Activated CD4-positive, alpha-beta memory T cell treated with anti-CD3 and anti-CD28 coated beads, Interleukin-2, amount 10 ng/mL, durations not matched to agents 7 days and 5 days (primary cell): ENCODE data around the gene ACAT2. TPM values are rescaled to one million over a fixed set of nuclear protein-coding genes. Genes with fewer than 3 reads are reported as not detected.
A peak's percentile ranks its signal among the peaks of the same experiment; 100 is the strongest.
"Not testable (repeated sequence)": the region's sequence is repeated elsewhere in the genome, so short reads cannot be mapped to it uniquely, and the experiment has no call there.

Source experiments
- CTCF ChIA-PET: fragments of 350-600 bp; sonication (Branson Sonifier 250); formaldehyde crosslinking; loops from one replicate; lab custom pipeline; 2021; ENCODE audit warnings: antibody characterized with exemption, inconsistent platforms; lab: Charles Lee
- POLR2A ChIA-PET: fragments of 350-600 bp; sonication (Branson Sonifier 250); formaldehyde crosslinking; loops from one replicate; lab custom pipeline; 2021; ENCODE audit warnings: antibody characterized with exemption; lab: Charles Lee
- DNase-seq: peaks from one replicate; pipeline ENCODE4 v3.0.0-alpha.2; 2020
- H3K27ac Mint-ChIP-seq: one replicate; pipeline ENCODE4 v1.8.0; 2021; ENCODE audit warnings: mild to moderate bottlenecking, mixed read lengths
- H3K27me3 Mint-ChIP-seq: one replicate; pipeline ENCODE4 v1.8.0; 2021; ENCODE audit warnings: mixed read lengths
- H3K36me3 Mint-ChIP-seq: one replicate; pipeline ENCODE4 v1.8.0; 2021; ENCODE audit warnings: low read depth, mixed read lengths
- H3K4me1 Mint-ChIP-seq: one replicate; pipeline ENCODE4 v1.8.0; 2021; ENCODE audit warnings: mixed read lengths
- H3K4me3 Mint-ChIP-seq: one replicate; pipeline ENCODE4 v1.8.0; 2021; ENCODE audit warnings: mild to moderate bottlenecking, mixed read lengths
- H3K9me3 Mint-ChIP-seq: one replicate; pipeline ENCODE4 v1.8.0; 2021; ENCODE audit warnings: mixed read lengths
- total RNA-seq, 2 experiments: library from RNA; stranded (reverse); gene quantifications; one replicate each; pipeline ENCODE4 v1.2.3, GENCODE V29; 2021

ACAT2 gene
- total RNA-seq, 2 experiments from 2014 or later: 98.0 to 109 TPM

GRCh38 chr6:159788276-159788675 lies 26.4 kb downstream of the ACAT2 start:
- CTCF ChIA-PET: interaction anchor here (0.7 to 5.1 kb wide), 4 partner anchors 25 to 98 kb away, joined by 4 to 34 read pairs (median 8); partner anchors contain the start of genes ACAT2 and SOD2
- peak overlapping the region; percentile 90 for H3K27ac Mint-ChIP-seq
- H3K4me1 Mint-ChIP-seq: peaks cover 56% of the 10 kb centered on the region
- no peaks in the 10 kb centered on the region for H3K27me3 Mint-ChIP-seq
- peaks cover 80% of the 10 kb centered on the region for H3K36me3 Mint-ChIP-seq
- peak overlapping the region; percentile 100 for H3K4me3 Mint-ChIP-seq
- H3K9me3 Mint-ChIP-seq: no peaks in the 10 kb centered on the region
- POLR2A ChIA-PET: interaction anchor here (1.0 to 7.2 kb wide), 13 partner anchors 13 to 195 kb away, joined by 3 to 195 read pairs (median 7); partner anchors contain the start of genes ACAT2, IGF2R, SOD2 and WTAP
- peak; percentile 45 for DNase-seq

GRCh38 chr6:159788753-159789376 lies 27.0 kb downstream of the ACAT2 start:
- Mint-ChIP-seq H3K27ac (peak overlapping the region; percentile 98), H3K4me1 (peaks cover 61% of the 10 kb centered on the region), H3K27me3 (no peaks in the 10 kb centered on the region), H3K9me3 (no peaks in the 10 kb centered on the region), H3K4me3 (peak overlapping the region; percentile 100), H3K36me3 (peaks cover 78% of the 10 kb centered on the region)
- ChIA-PET CTCF (interaction anchor here (0.7 to 5.1 kb wide), 5 partner anchors 25 to 98 kb away, joined by 4 to 34 read pairs (median 8); partner anchors contain the start of genes ACAT2 and SOD2), POLR2A (interaction anchor here (1.0 to 7.2 kb wide), 16 partner anchors 9 to 194 kb away, joined by 3 to 195 read pairs (median 8); partner anchors contain the start of genes ACAT2, IGF2R, SOD2 and WTAP)
- DNase-seq: peak; percentile 45

- CTCF ChIA-PET: interaction anchor here (0.8 to 5.1 kb wide), 12 partner anchors 26 to 680 kb away, joined by 3 to 34 read pairs (median 5); partner anchors contain the start of genes ACAT2, SOD2 and WTAP
- H3K27ac Mint-ChIP-seq: peak within 1 kb of the TSS; percentile 98
- H3K4me3 Mint-ChIP-seq: peak within 1 kb of the TSS; percentile 100
- POLR2A ChIA-PET: interaction anchor here (0.6 to 7.2 kb wide), 29 partner anchors 9 to 750 kb away, joined by 3 to 195 read pairs (median 5); partner anchors contain the start of genes ACAT2, IGF2R, SOD2 and TAGAP
- no peaks in the 10 kb centered on the region for H3K9me3 Mint-ChIP-seq
- peaks cover 64% of the 10 kb centered on the region for H3K4me1 Mint-ChIP-seq
- peak; percentile 99 for DNase-seq
- peaks cover 81% of the 10 kb centered on the region for H3K36me3 Mint-ChIP-seq
- no peaks in the 10 kb centered on the region for H3K27me3 Mint-ChIP-seq
Observed at GRCh38 chr6:159789377-159790148, 27.7 kb downstream of the ACAT2 start, which contains the start of gene TCP1. Gene TCP1 (minus strand): TSS chr6:159789602. CDS start chr6:159789468, 134 bp downstream.

- ChIA-PET CTCF (interaction anchor here (0.8 to 5.1 kb wide), 14 partner anchors 9 to 680 kb away, joined by 3 to 34 read pairs (median 4); partner anchors contain the start of genes ACAT2, SOD2 and WTAP), POLR2A (interaction anchor here (0.9 to 7.2 kb wide), 27 partner anchors 8 to 751 kb away, joined by 3 to 195 read pairs (median 5); partner anchors contain the start of genes ACAT2, IGF2R, SOD2 and WTAP)
- Mint-ChIP-seq H3K4me1 (peaks cover 57% of the 10 kb centered on the region), H3K27ac (peak within 1 kb of the TSS; percentile 98), H3K27me3 (no peaks in the 10 kb centered on the region), H3K9me3 (no peaks in the 10 kb centered on the region), H3K36me3 (peaks cover 77% of the 10 kb centered on the region), H3K4me3 (peak within 1 kb of the TSS; percentile 100)
- DNase-seq: peak; percentile 92
Observed at GRCh38 chr6:159790149-159790955, 28.5 kb downstream of the ACAT2 start, which contains the start of gene MRPL18. Gene MRPL18 (plus strand): TSS chr6:159790467. CDS start chr6:159790588, 121 bp downstream.

GRCh38 chr6:159790956-159791598 lies 29.2 kb downstream of the ACAT2 start:
- CTCF ChIA-PET: interaction anchor here (0.8 to 5.1 kb wide), 9 partner anchors 8 to 681 kb away, joined by 3 to 34 read pairs (median 4); partner anchors contain the start of genes SOD2 and WTAP
- peak overlapping the region; percentile 100 for H3K4me3 Mint-ChIP-seq
- peaks cover 70% of the 10 kb centered on the region for H3K36me3 Mint-ChIP-seq
- no peaks in the 10 kb centered on the region for H3K27me3 Mint-ChIP-seq
- POLR2A ChIA-PET: interaction anchor here (0.8 to 7.2 kb wide), 20 partner anchors 12 to 728 kb away, joined by 3 to 195 read pairs (median 6); partner anchors contain the start of genes ACAT2, IGF2R, SOD2 and WTAP
- peaks cover 51% of the 10 kb centered on the region for H3K4me1 Mint-ChIP-seq
- peak overlapping the region; percentile 98 for H3K27ac Mint-ChIP-seq
- H3K9me3 Mint-ChIP-seq: no peaks in the 10 kb centered on the region
- DNase-seq: no peak

GRCh38 chr6:159794976-159795375 lies 33.1 kb downstream of the ACAT2 start:
- H3K9me3 Mint-ChIP-seq, DNase-seq, H3K4me3 Mint-ChIP-seq, H3K27ac Mint-ChIP-seq, H3K27me3 Mint-ChIP-seq, POLR2A ChIA-PET: not testable (repeated sequence)
- CTCF ChIA-PET: interaction anchor here (1.0 kb wide), 1 partner anchor 58 kb away, joined by 3 read pairs; no protein-coding TSS in a partner anchor
- H3K4me1 Mint-ChIP-seq: peaks cover 45% of the 10 kb centered on the region
- H3K36me3 Mint-ChIP-seq: peaks cover 70% of the 10 kb centered on the region

- Mint-ChIP-seq H3K36me3 (peaks cover 47% of the 10 kb centered on the region), H3K4me1 (peaks cover 30% of the 10 kb centered on the region), H3K27me3 (no peaks in the 10 kb centered on the region), H3K27ac (peak overlapping the region; percentile 47), H3K9me3 (no peaks in the 10 kb centered on the region), H3K4me3 (no peak overlapping the region)
- DNase-seq: no peak
- ChIA-PET POLR2A (no interaction called here), CTCF (no interaction called here)
Observed at GRCh38 chr6:159797554-159797953, 35.7 kb downstream of the ACAT2 start.

- Mint-ChIP-seq H3K9me3 (no peaks in the 10 kb centered on the region), H3K4me1 (peaks cover 14% of the 10 kb centered on the region), H3K36me3 (peaks cover 29% of the 10 kb centered on the region), H3K27ac (no peak within 1 kb of the TSS), H3K27me3 (no peaks in the 10 kb centered on the region), H3K4me3 (no peak within 1 kb of the TSS)
- POLR2A ChIA-PET: no interaction called here
- CTCF ChIA-PET: no interaction called here
- DNase-seq: no peak
Observed at GRCh38 chr6:159800141-159800865, 38.5 kb downstream of the ACAT2 start, which contains the start of gene PNLDC1. Gene PNLDC1 (plus strand): TSS chr6:159800276. CDS start chr6:159800308, 32 bp downstream.

- Mint-ChIP-seq H3K27ac (no peak overlapping the region), H3K4me1 (peaks cover 12% of the 10 kb centered on the region), H3K36me3 (peaks cover 27% of the 10 kb centered on the region), H3K27me3 (no peaks in the 10 kb centered on the region), H3K4me3 (no peak overlapping the region), H3K9me3 (no peaks in the 10 kb centered on the region)
- ChIA-PET CTCF (no interaction called here), POLR2A (interaction anchor here (0.9 to 1.1 kb wide), 2 partner anchors 18 to 25 kb away, joined by 3 to 4 read pairs; no protein-coding TSS in a partner anchor)
- no peak for DNase-seq
Observed at GRCh38 chr6:159801935-159802334, 40.1 kb downstream of the ACAT2 start.

GRCh38 chr6:159804504-159804903 lies 42.7 kb downstream of the ACAT2 start:
- Mint-ChIP-seq H3K4me3 (no peak overlapping the region), H3K27me3 (no peaks in the 10 kb centered on the region), H3K27ac (no peak overlapping the region), H3K9me3 (no peaks in the 10 kb centered on the region), H3K36me3 (peaks cover 3% of the 10 kb centered on the region), H3K4me1 (peaks cover 2% of the 10 kb centered on the region)
- DNase-seq: no peak
- ChIA-PET CTCF (no interaction called here), POLR2A (no interaction called here)
